Gastroesophageal sphincter (tissue), 4 donors: ENCODE measurements around the gene TAF9B. TPM values are rescaled to one million over a fixed set of nuclear protein-coding genes. Genes with fewer than 3 reads are reported as not detected.

Source experiments
- ATAC-seq: fragments of 150-250 bp; one replicate; pipeline ENCODE4 v1.9.1; 2016; ENCODE audit warnings: mild to moderate bottlenecking, moderate library complexity
- H3K27ac ChIP-seq, 4 donors: fragments of 200-600 bp; sonication (generic) in 3 of 4; 1 replicate in 3 of 4; 2 replicates in 1 of 4; pipeline ENCODE4 v1.5.1; 2016 to 2019
- H3K27me3 ChIP-seq: fragments of 200-600 bp; sonication (generic); one replicate; pipeline ENCODE4 v1.5.1; 2019
- H3K36me3 ChIP-seq, 2 donors: fragments of 200-600 bp; sonication (generic); one replicate each; pipeline ENCODE4 v1.5.1; 2019; ENCODE audit warnings: control low read depth in 1 of 2
- H3K4me1 ChIP-seq, 3 donors: fragments of 200-600 bp; sonication (generic); 1 replicate in 2 of 3; 2 replicates in 1 of 3; pipeline ENCODE4 v1.5.1; 2016 to 2019; ENCODE audit warnings: control low read depth in 2 of 3
- H3K4me3 ChIP-seq, 2 donors: fragments of 200-600 bp; sonication (generic); one replicate each; pipeline ENCODE4 v1.5.1; 2019; ENCODE audit warnings: mild to moderate bottlenecking in 1 of 2, moderate library complexity in 1 of 2
- H3K9me3 ChIP-seq, 3 donors: fragments of 200-600 bp; sonication (generic); one replicate each; pipeline ENCODE4 v1.5.1; 2017 to 2019; ENCODE audit warnings: control low read depth in 2 of 3
- EP300 ChIP-seq: sonication (generic); formaldehyde crosslinking; IDR thresholded peaks from one replicate; pipeline ENCODE4 v1.6.1; 2017; ENCODE audit warnings: antibody characterized with exemption, mild to moderate bottlenecking
- POLR2A ChIP-seq, 2 donors: fragments of 450-650 bp; IDR thresholded peaks; one replicate each; pipeline ENCODE4 v1.6.1; 2017; ENCODE audit warnings: antibody characterized with exemption in 2 of 2, mild to moderate bottlenecking in 2 of 2, moderate library complexity in 1 of 2
- POLR2AphosphoS5 ChIP-seq: sonication (generic); formaldehyde crosslinking; IDR thresholded peaks from one replicate; pipeline ENCODE4 v1.6.1; 2017; ENCODE audit warnings: antibody characterized with exemption
- WGBS, 2 donors: methylation state at CpG; one replicate each; pipeline ENCODE4 v1.1.5; 2018; ENCODE audit warnings: low coverage in 1 of 2; 5-methylcytosine and 5-hydroxymethylcytosine counted together
- total RNA-seq, 4 donors: library from RNA; depleted of rRNA; stranded (reverse); fragments of >200 nt; gene quantifications; one replicate each; pipeline ENCODE4 v1.1.0, GENCODE V29; 2016
- TF ChIP-seq, protein P1 (sequence below), 4 experiments: fragments of 200-600 bp in 2 of 4; fragments of 450-650 bp in 2 of 4; sonication (generic) in 1 of 4; IDR thresholded peaks; one replicate each; pipeline ENCODE4 v1.5.1; 2017 to 2019; ENCODE audit warnings: antibody characterized with exemption in 4 of 4, mild to moderate bottlenecking in 2 of 4, moderate library complexity in 2 of 4

The TAF9B gene
- total RNA-seq, 4 donors from 2014 or later: 47.3 to 101 (median 62.5) TPM

DNA sequence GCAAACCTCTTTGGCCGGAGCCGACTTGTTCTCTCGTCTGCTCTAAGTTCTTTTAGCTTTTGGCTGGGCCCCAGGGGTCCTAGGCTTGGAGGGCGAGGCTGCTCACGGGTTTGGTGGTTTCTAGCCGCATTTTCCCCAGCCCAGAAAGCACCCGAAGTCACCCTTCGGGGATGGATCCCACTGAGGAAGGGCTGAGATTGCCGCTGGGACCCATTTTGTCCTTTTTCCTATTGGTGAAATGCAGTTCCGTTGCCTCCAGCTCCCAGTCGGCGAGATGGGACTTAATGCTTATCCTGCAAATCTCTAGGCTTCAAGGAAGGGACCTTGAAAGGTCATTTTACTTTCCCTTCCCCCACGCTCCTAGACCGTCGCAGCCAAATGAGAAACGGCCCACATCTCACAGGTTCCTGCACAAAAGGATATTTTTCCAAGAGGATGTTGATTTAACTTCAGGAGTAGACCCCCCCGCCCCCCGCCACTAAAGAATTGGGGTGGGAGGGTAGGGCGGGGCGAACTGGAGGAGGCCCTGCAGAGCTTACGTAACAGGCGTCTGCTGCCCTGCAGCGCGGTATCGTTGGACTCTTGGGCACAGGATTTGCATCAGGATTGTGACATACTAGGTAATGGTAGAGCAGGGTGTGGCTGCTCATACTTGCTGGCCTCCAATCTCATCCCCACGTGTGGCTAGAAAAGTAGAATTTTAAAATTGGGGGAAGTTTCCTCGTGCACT is 34.8 kb downstream of the TAF9B start:
- Histone ChIP-seq H3K4me1 (peaks cover 0 to 45% (median 8%) of the 10 kb centered on the region in 3 donors), H3K27me3 (no peaks in the 10 kb centered on the region), H3K27ac (peak overlapping the region; percentile 94 to 98 (median 95)), H3K4me3 (peak overlapping the region; percentile 76 to 97), H3K9me3 (no peaks in the 10 kb centered on the region), H3K36me3 (no peaks in the 10 kb centered on the region)
- ATAC-seq: peak; percentile 45
- whole genome bisulfite sequencing, 2 donors: 0 to 20% methylated on average over 1 to 2 of the region's 27 CpGs
- no peak for TF ChIP-seq EP300
- peak; percentile 54 for TF ChIP-seq POLR2AphosphoS5
- TF ChIP-seq POLR2A (IDR thresholded peaks at IDR 0.05): no peak
- TF ChIP-seq, protein P1, sequence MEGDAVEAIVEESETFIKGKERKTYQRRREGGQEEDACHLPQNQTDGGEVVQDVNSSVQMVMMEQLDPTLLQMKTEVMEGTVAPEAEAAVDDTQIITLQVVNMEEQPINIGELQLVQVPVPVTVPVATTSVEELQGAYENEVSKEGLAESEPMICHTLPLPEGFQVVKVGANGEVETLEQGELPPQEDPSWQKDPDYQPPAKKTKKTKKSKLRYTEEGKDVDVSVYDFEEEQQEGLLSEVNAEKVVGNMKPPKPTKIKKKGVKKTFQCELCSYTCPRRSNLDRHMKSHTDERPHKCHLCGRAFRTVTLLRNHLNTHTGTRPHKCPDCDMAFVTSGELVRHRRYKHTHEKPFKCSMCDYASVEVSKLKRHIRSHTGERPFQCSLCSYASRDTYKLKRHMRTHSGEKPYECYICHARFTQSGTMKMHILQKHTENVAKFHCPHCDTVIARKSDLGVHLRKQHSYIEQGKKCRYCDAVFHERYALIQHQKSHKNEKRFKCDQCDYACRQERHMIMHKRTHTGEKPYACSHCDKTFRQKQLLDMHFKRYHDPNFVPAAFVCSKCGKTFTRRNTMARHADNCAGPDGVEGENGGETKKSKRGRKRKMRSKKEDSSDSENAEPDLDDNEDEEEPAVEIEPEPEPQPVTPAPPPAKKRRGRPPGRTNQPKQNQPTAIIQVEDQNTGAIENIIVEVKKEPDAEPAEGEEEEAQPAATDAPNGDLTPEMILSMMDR (IDR thresholded peaks at IDR 0.05): no peak

DNA sequence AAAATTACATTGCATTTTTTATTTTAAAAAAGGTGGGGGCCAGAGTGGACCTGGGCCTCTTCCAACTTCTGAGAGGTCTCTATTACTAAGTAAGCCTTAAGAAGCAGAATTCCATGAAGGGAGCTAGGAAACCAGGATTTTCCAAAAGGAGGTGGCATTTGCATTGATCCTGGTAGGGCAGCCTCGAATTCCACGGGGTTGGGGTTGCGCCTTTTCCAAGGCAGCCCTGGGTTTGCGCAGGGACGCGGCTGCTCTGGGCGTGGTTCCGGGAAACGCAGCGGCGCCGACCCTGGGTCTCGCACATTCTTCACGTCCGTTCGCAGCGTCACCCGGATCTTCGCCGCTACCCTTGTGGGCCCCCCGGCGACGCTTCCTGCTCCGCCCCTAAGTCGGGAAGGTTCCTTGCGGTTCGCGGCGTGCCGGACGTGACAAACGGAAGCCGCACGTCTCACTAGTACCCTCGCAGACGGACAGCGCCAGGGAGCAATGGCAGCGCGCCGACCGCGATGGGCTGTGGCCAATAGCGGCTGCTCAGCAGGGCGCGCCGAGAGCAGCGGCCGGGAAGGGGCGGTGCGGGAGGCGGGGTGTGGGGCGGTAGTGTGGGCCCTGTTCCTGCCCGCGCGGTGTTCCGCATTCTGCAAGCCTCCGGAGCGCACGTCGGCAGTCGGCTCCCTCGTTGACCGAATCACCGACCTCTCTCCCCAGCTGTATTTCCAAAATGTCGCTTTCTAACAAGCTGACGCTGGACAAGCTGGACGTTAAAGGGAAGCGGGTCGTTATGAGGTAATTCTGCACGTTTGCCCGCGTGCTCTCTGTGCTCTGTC is 35.6 kb downstream of the TAF9B start, which contains the start of gene PGK1:
TSS of gene PGK1 (plus strand) at position 626 of the 824 bp plus-strand sequence. CDS start at position 719, 93 bp downstream.
- Histone ChIP-seq H3K27me3 (no peaks in the 10 kb centered on the region), H3K36me3 (no peaks in the 10 kb centered on the region), H3K27ac (peak within 1 kb of the TSS; percentile 94 to 98 (median 95)), H3K4me1 (peaks cover 0 to 37% (median 8%) of the 10 kb centered on the region in 3 donors), H3K4me3 (peak within 1 kb of the TSS; percentile 76 to 97), H3K9me3 (no peaks in the 10 kb centered on the region)
- 63% methylated on average over 15 of the region's 72 CpGs; no CpG with 5 or more reads in 1 of the 2 donors for WGBS, 2 donors
- no peak for TF ChIP-seq EP300
- TF ChIP-seq POLR2AphosphoS5: peak; percentile 97
- peak; percentile 93 to 94 for TF ChIP-seq POLR2A (IDR thresholded peaks at IDR 0.05)
- TF ChIP-seq, protein P1 (IDR thresholded peaks at IDR 0.05): no peak
- peak; percentile 97 for ATAC-seq

GRCh38 chrX:78103001-78103622 is 36.3 kb downstream of the TAF9B start:
- Histone ChIP-seq H3K27ac (peak overlapping the region; percentile 59 to 95 (median 88)), H3K36me3 (no peaks in the 10 kb centered on the region), H3K27me3 (no peaks in the 10 kb centered on the region), H3K4me1 (peaks cover 0 to 30% (median 4%) of the 10 kb centered on the region in 3 donors), H3K4me3 (peak overlapping the region; percentile 26 to 76), H3K9me3 (no peaks in the 10 kb centered on the region)
- WGBS, 2 donors: 68 to 72% methylated on average over 8 to 13 of the region's 23 CpGs
- ATAC-seq: no peak
- TF ChIP-seq, protein P1 (IDR thresholded peaks at IDR 0.05): no peak
- TF ChIP-seq POLR2AphosphoS5: no peak
- TF ChIP-seq EP300: no peak
- no peak for TF ChIP-seq POLR2A (IDR thresholded peaks at IDR 0.05)

DNA sequence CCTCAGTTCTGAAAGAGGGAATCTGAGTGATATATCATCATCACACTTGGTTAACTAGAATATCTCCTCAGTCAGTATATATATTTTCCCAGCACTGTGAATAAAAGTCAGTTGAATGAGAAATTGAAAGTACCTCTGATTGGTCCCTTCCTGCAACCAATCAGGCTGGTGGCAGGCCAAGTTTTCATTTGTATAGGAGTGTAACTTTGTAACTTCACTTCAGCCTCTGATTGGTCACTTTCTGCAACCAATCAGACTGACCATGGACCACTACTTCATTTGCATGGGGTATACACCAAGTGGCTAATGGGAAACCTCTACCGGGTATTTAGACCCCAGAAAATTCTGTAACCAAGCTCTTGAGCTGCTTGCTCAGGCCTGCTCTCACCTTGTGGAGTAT is 37.4 kb downstream of the TAF9B start:
- Histone ChIP-seq H3K27me3 (no peaks in the 10 kb centered on the region), H3K9me3 (no peaks in the 10 kb centered on the region), H3K4me1 (peaks cover 0 to 19% (median 4%) of the 10 kb centered on the region in 3 donors), H3K4me3 (no peak overlapping the region), H3K27ac (no peak overlapping the region), H3K36me3 (no peaks in the 10 kb centered on the region)
- no peak for ATAC-seq
- 33 to 43% methylated on average over 1 of the region's 1 CpG for WGBS, 2 donors
- no peak for TF ChIP-seq POLR2AphosphoS5

GRCh38 chrX:78098108-78098507 is 41.3 kb downstream of the TAF9B start:
- Histone ChIP-seq H3K9me3 (no peaks in the 10 kb centered on the region), H3K4me3 (no peak overlapping the region), H3K27me3 (no peaks in the 10 kb centered on the region), H3K36me3 (no peaks in the 10 kb centered on the region), H3K27ac (no peak overlapping the region), H3K4me1 (no peaks in the 10 kb centered on the region)
- TF ChIP-seq POLR2AphosphoS5 (no peak), EP300 (no peak), POLR2A (IDR thresholded peaks at IDR 0.05) (no peak)
- TF ChIP-seq, protein P1 (IDR thresholded peaks at IDR 0.05): no peak
- no peak for ATAC-seq
